Choroid plexus epithelial cell (primary cell): Measurements from ENCODE around the gene CLTC.

Source experiments
- DNase-seq: peaks from one replicate; pipeline ENCODE4 v3.0.0-alpha.2; 2010; ENCODE audit warnings: low read depth
- H3K4me3 ChIP-seq: 2 replicates; pipeline ENCODE4 v1.5.1; 2011; ENCODE audit warnings: low read depth, mild to moderate bottlenecking, control low read depth, low read length, moderate library complexity
- TF ChIP-seq, protein P1 (sequence below): conservative IDR thresholded peaks from 2 replicates; pipeline ENCODE4 v1.5.1; 2011; ENCODE audit warnings: low read depth, mild to moderate bottlenecking, control low read depth, inconsistent platforms, low read length, moderate library complexity

CLTC gene

DNA sequence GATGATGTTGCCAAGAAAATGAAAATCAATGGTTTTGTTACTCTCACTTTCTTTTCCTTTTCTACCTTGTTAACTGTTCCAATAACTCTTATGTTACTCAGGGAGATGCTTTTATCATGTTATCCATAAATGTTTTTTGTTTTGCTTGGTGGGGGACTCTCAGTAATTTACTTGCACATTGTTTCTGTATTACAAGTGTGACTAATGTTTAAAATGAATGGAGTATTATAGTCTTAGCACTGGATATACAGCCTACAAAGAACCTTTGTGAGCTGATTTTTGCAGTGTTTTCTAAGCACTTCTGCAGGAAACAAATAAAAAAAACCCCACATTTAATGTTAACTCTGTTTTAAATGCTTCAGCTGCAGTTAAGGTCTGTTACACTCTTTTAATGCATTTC is 99.8 kb downstream of the CLTC start:
- no peak for DNase-seq
- TF ChIP-seq, protein P1, sequence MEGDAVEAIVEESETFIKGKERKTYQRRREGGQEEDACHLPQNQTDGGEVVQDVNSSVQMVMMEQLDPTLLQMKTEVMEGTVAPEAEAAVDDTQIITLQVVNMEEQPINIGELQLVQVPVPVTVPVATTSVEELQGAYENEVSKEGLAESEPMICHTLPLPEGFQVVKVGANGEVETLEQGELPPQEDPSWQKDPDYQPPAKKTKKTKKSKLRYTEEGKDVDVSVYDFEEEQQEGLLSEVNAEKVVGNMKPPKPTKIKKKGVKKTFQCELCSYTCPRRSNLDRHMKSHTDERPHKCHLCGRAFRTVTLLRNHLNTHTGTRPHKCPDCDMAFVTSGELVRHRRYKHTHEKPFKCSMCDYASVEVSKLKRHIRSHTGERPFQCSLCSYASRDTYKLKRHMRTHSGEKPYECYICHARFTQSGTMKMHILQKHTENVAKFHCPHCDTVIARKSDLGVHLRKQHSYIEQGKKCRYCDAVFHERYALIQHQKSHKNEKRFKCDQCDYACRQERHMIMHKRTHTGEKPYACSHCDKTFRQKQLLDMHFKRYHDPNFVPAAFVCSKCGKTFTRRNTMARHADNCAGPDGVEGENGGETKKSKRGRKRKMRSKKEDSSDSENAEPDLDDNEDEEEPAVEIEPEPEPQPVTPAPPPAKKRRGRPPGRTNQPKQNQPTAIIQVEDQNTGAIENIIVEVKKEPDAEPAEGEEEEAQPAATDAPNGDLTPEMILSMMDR, result no peak
- H3K4me3 ChIP-seq, result no peak overlapping the region

DNA sequence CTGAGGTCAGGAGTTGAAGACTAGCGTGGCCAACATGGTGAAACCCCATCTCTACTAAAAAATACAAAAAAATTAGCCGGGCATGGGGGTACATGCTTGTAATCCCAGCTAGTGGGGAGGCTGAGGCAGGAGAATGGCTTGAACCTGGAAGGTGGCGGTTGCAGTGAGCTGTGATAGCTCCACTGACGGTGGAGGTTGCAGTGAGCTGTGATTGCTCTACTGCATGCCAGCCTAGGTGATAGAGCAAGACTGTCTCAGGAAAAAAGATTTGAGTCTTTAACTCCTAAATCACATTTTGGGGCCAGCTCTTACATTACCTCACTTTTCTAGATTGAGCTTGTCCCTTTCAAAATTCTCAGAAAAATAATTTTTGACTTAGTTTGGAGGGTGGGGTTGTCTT is 102.9 kb downstream of the CLTC start:
- H3K4me3 ChIP-seq, result no peak overlapping the region
- TF ChIP-seq, protein P1, result no peak

DNA sequence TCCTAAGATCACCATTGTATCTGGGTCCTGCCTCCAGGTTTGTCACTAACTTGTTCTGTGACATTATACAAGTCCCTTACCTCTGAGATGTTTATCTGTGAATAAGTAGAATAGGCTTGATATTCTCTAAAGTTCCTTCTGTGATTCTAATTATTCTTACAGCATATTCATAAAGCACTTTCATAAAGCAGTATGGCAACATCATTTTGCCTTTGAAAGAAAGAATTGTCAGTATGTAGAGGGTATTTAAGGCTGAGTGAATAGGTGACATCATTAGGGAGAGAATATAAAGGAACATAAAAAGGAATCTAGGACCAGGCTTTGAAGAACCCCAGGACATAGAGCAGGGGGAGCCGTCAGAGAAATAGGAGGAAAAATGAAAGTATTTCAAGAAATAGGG is 103.3 kb downstream of the CLTC start:
- TF ChIP-seq, protein P1, result no peak
- no peak overlapping the region for H3K4me3 ChIP-seq
- no peak for DNase-seq

More for the DNA sequence above, 102.9 kb downstream of the CLTC start:
- DNase-seq, result no peak

DNA sequence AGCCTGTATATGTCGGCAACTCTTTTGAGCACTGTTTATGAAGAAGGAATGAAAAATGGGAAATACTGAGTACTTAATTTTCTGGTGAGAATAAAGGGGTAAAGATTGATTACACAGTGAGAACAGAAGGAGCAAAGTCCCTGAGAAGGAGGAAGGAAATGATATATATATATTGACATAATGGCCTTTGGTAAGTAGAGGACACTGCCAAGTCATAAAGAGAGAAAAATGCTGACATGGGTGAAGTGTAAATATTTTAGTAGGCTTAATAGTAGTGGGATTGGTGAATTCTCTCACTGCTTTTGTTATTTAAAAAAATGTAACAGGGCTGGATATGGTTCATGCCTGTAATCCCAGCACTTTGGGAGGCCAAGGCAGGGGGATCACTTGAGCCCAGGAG is 103.9 kb downstream of the CLTC start:
- H3K4me3 ChIP-seq, result no peak overlapping the region
- DNase-seq, result no peak
- TF ChIP-seq, protein P1, result no peak

DNA sequence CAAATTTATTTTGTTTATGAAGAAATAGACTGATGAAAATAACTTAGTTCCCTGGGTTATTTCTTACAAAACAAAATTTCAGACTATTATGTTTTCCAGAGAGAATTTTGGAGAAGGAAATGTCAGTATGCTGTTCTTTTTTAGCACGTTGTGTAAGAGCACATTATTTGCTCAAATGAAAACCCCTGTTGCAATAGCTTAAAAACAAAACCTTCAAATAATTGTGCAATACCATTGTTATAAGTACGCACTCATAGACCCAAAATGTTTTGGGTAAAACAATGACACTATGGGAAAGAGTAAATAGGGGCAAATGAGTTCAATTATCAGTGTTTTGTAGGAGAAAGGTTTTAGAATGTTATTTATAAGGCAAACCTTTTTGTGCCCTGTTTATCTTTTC is 106.0 kb downstream of the CLTC start:
- H3K4me3 ChIP-seq, result no peak overlapping the region
- DNase-seq, result peak; percentile 53
- TF ChIP-seq, protein P1, result no peak

DNA sequence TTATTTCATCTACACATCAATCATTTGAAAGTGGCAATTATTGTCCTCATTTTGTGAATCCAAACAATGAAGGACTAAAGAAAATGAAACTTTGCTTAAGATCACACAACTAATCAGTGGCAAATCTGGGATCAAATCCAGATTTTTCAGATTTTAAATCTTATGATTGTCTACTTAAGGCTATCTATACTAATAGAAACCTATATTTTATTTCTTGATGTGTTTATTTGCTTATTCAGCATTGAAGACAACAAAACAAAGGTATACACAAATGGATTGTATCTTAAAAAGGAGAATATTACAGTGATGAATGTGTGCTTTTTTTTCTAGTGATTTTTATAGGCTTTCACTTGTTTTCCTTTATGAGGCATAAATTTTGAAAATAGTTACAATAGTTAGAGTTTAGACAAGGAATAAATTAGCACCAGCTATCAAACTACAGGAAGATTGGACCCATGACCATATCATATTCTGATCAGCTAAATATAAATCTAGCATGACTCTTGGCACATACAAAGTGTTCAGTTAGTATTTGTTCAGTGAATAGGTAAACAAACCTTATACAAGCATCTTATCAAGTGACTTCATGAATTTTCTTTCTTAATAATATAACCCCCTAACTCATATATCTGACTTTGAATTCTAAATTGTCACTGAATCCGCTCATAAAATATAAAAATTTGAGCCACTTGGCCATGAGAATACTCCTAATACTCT is 108.3 kb downstream of the CLTC start:
- no peak for DNase-seq
- no peak overlapping the region for H3K4me3 ChIP-seq
- TF ChIP-seq, protein P1, result no peak

DNA sequence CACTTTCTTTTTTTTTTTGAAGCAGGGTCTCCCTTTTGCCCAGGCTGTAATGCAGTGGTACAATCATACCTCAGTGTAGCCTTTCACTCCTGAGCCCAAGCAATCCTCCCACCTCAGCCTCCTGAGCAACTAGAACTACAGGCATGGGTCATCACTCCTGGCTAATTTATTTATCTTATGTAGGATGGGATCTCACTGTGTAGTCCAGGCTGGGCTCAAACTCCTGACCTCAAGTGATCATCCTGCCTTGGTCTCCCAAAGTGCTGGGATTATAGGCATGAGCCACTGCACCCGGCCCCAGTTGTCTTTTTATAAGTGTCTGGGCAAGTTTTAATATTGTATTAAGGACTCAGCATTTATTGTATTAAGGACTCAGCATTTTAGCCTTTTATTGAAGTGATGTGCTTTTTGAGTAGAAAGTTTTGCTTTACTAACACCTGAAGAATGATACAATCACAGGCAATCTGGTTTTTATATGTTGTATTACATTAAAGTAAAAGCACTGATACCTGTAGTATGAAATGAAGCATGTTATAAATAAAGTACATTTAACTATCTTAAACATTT is 110.7 kb downstream of the CLTC start:
- no peak overlapping the region for H3K4me3 ChIP-seq
- DNase-seq, result no peak
- TF ChIP-seq, protein P1, result no peak
